GM18951 (cell line): Measurements from ENCODE around the gene ITFG1.

ENCODE experiments used
- POLR2A ChIP-seq: IDR thresholded peaks from 4 replicates; pipeline ENCODE4 v1.6.1; 2011; ENCODE audit warnings: mild to moderate bottlenecking; ENCODE audit not compliant: insufficient read length, insufficient read depth; ENCODE audit errors: extremely low read depth
- in situ Hi-C: fragments of 300-500 bp; cut with MboI; formaldehyde crosslinking; loops from one replicate; pipeline ENCODE4 v1.12.0; 2022; ENCODE audit warnings: low sequenced_read_pairs, mixed read lengths, inconsistent platforms; ENCODE audit not compliant: unreplicated experiment

Gene ITFG1

GRCh38 chr16:47125757-47126156 is 335.1 kb downstream of the ITFG1 start:
- no peak for TF ChIP-seq POLR2A
- in situ Hi-C loops: no loop called here

GRCh38 chr16:47113130-47113529 is 347.7 kb downstream of the ITFG1 start:
- in situ Hi-C loops: no loop called here
- TF ChIP-seq POLR2A: no peak

GRCh38 chr16:47110939-47111338 is 349.9 kb downstream of the ITFG1 start:
- in situ Hi-C loops: no loop called here
- no peak for TF ChIP-seq POLR2A

- no peak for TF ChIP-seq POLR2A
- in situ Hi-C loops: no loop called here
These were observed 351.5 kb downstream of the ITFG1 start for GRCh38 chr16:47109361-47109760.
